ENCODE measurements around the gene SF3B4. TPM values are rescaled to one million over a fixed set of nuclear protein-coding genes. Genes with fewer than 3 reads are reported as not detected.

The SF3B4 gene
- total and polyA plus RNA-seq, 2 of the 13 experiments (the other 11 are each of a cell fraction or from before 2014, with no cell fraction given) = 13.8 to 14.8 TPM

DNA sequence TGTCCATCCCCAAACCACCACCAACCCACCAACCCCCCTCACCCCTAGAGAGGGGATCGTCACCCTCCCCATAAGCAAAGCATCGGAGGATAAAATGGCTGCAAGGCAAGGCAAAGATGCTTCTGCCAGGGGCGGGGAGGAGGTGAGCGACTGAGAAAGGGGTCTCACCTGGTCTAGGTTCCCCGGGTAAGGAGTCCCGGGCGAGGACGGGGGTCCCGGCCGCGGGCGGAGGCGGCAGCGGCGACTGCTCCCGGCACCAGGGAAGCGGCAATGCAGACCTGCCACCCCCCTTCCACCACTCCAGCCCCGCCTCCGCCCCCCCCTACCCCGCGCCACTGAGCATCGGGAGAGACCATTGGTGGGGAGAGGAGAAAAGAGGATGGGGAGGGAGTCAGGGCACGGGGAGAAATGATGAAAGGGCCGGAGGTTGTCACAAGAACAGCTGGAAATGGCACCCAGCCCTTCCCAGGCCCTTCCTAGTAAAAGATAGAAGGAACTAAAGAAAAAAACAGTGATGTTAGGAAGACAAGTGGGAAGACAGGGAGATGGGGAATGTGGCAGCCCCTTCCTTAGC, 9.9 kb downstream of the SF3B4 start, which contains the start of gene SV2A:
Gene SV2A, minus strand, starts transcription at position 274 of the 574 bp plus-strand sequence. CDS start 4,004 bp downstream, outside the sequence.
- intact Hi-C loops (cut with micrococcal nuclease; ENCODE audit: unreplicated experiment) (no loop called here), in situ Hi-C loops (cut with HindIII; ENCODE audit: extremely low pct_ligation_motif_present, low pct_unique_long_range_greater_than_20kb) (no loop called here)
- Histone ChIP-seq H3K27me3 (ENCODE audit: control insufficient read depth in 1 of 2, insufficient read depth in 2 of 2, low read length in 2 of 2) (0 out of 5 replicates have a peak, but pooled peaks cover 0 to 3% of the 10 kb centered on the region in 2 experiments), H3K27ac (ENCODE audit: extremely low read length, insufficient read depth, low read length) (no peak within 1 kb of the TSS), H3K4me1 (ENCODE audit: insufficient read depth, low read length) (peaks cover 28% of the 10 kb centered on the region), H3K36me3 (replicated peaks in 1 of 2; ENCODE audit: control insufficient read depth in 1 of 2, insufficient read depth in 2 of 2, low read length in 2 of 2) (peaks cover 0 to 4% of the 10 kb centered on the region in 2 experiments; a peak in 3 of 5 replicates), H3K4me2 (ENCODE audit: low read depth, low read length) (peak within 1 kb of the TSS; percentile 86), H3K4me3 (replicated peaks in 1 of 3; ENCODE audit: insufficient read depth in 1 of 3, low read depth in 2 of 3, low read length in 3 of 3) (peak within 1 kb of the TSS; percentile 59 to 73 (median 60)), H2AFZ (ENCODE audit: low read length) (peak within 1 kb of the TSS; percentile 54), H3K9ac (ENCODE audit: insufficient read depth, low read depth, low read length) (peak within 1 kb of the TSS; percentile 44; the same call in 1 of the 2 replicates), H4K20me1 (ENCODE audit: insufficient read depth, low read length) (no peaks in the 10 kb centered on the region), H3K79me2 (ENCODE audit: insufficient read depth, low read length) (no peaks in the 10 kb centered on the region), H3K9me3 (ENCODE audit: low read length) (no peaks in the 10 kb centered on the region)
- POLR2A ChIA-PET = interaction anchor here (1.5 kb wide), 1 partner anchor 10 kb away, joined by 4 read pairs; no protein-coding TSS in a partner anchor
- no TSS peak for BruUV-seq (replicated peaks)
- DNase-seq (ENCODE audit: low spot score) = peak; percentile 34
- peak; percentile 75 for ATAC-seq
- no peak for FAIRE-seq
- CTCF ChIA-PET (ENCODE audit: low intra/inter-chr PET ratio, low total read pairs) = no interaction called here
- WGBS (ENCODE audit: low lambda C conversion rate) = under 1% methylated on average over 9 of the region's 24 CpGs
- no peak for TF ChIP-seq ZNF512 (CRISPR knock-in tag; IDR thresholded peaks at IDR 0.05)
- TF ChIP-seq CHCHD3 (CRISPR knock-in tag; IDR thresholded peaks at IDR 0.05) = no peak
- TF ChIP-seq POGZ (CRISPR knock-in tag; IDR thresholded peaks at IDR 0.05) = no peak
- no peak for TF ChIP-seq REPIN1 (CRISPR knock-in tag; IDR thresholded peaks at IDR 0.05; ENCODE audit: borderline replicate concordance, low read depth)
- TF ChIP-seq ZNF672 (CRISPR knock-in tag; IDR thresholded peaks at IDR 0.05) = no peak
- TF ChIP-seq TRIM22 (IDR thresholded peaks at IDR 0.05) = no peak
- TF ChIP-seq, protein P1, sequence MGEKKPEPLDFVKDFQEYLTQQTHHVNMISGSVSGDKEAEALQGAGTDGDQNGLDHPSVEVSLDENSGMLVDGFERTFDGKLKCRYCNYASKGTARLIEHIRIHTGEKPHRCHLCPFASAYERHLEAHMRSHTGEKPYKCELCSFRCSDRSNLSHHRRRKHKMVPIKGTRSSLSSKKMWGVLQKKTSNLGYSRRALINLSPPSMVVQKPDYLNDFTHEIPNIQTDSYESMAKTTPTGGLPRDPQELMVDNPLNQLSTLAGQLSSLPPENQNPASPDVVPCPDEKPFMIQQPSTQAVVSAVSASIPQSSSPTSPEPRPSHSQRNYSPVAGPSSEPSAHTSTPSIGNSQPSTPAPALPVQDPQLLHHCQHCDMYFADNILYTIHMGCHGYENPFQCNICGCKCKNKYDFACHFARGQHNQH (CRISPR knock-in tag; IDR thresholded peaks at IDR 0.05) = no peak
- TF ChIP-seq DBP (CRISPR knock-in tag; IDR thresholded peaks at IDR 0.05; ENCODE audit: not compliant biosample characterization) = no peak
- TF ChIP-seq, protein P2, sequence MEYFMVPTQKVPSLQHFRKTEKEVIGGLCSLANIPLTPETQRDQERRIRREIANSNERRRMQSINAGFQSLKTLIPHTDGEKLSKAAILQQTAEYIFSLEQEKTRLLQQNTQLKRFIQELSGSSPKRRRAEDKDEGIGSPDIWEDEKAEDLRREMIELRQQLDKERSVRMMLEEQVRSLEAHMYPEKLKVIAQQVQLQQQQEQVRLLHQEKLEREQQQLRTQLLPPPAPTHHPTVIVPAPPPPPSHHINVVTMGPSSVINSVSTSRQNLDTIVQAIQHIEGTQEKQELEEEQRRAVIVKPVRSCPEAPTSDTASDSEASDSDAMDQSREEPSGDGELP (IDR thresholded peaks at IDR 0.05; ENCODE audit: borderline replicate concordance, low read depth) = peak; percentile 49; the same call in 1 of the 2 replicates
- no peak for TF ChIP-seq MAZ (IDR thresholded peaks at IDR 0.05; ENCODE audit: borderline replicate concordance, low read depth, low read length)
- TF ChIP-seq MAZ (CRISPR knock-in tag; IDR thresholded peaks at IDR 0.05; ENCODE audit: low read depth) = no peak; the same call in 1 of the 2 replicates
- TF ChIP-seq, protein P3, sequence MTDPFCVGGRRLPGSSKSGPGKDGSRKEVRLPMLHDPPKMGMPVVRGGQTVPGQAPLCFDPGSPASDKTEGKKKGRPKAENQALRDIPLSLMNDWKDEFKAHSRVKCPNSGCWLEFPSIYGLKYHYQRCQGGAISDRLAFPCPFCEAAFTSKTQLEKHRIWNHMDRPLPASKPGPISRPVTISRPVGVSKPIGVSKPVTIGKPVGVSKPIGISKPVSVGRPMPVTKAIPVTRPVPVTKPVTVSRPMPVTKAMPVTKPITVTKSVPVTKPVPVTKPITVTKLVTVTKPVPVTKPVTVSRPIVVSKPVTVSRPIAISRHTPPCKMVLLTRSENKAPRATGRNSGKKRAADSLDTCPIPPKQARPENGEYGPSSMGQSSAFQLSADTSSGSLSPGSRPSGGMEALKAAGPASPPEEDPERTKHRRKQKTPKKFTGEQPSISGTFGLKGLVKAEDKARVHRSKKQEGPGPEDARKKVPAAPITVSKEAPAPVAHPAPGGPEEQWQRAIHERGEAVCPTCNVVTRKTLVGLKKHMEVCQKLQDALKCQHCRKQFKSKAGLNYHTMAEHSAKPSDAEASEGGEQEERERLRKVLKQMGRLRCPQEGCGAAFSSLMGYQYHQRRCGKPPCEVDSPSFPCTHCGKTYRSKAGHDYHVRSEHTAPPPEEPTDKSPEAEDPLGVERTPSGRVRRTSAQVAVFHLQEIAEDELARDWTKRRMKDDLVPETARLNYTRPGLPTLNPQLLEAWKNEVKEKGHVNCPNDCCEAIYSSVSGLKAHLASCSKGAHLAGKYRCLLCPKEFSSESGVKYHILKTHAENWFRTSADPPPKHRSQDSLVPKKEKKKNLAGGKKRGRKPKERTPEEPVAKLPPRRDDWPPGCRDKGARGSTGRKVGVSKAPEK (CRISPR knock-in tag; IDR thresholded peaks at IDR 0.05; ENCODE audit: borderline replicate concordance) = no peak
- no peak for TF ChIP-seq SRY (CRISPR knock-in tag; IDR thresholded peaks at IDR 0.05)

Data from HepG2 (cell line).